Epithelial cell of prostate (primary cell): Measurements from ENCODE around the gene CLDN22.

Experiments
- DNase-seq: peaks from one replicate; pipeline ENCODE4 v3.0.0-alpha.2; 2011; ENCODE audit warnings: low read depth, low spot score
- H3K27ac ChIP-seq: fragments of 450-650 bp; 2 replicates; pipeline ENCODE4 v1.5.1; 2017; ENCODE audit warnings: mild to moderate bottlenecking

Gene CLDN22

GRCh38 chr4:183287309-183287659, 32.8 kb downstream of the CLDN22 start:
- DNase-seq: no peak
- H3K27ac ChIP-seq: no peak overlapping the region

- no peak overlapping the region for H3K27ac ChIP-seq
- DNase-seq: no peak
These were observed 33.3 kb downstream of the CLDN22 start for GRCh38 chr4:183286590-183287308.

DNA sequence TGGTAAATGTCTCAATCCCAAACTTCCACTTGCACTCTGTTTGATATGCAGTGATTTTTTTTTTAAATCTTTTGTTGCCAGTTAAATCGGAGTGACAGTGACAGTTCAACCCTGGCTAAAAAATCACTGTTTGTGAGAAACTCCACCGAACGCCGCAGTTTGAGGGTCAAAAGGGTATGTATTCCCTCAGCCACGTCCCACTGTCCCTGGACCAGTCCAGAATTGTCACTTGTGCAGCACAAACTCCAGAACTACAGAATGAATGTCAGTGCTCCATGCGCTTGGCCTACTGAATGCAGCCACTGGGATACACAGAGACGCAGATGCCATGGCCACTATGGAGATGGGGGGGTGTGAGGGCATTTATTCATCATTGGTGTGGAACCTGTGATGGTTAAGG, 34.2 kb downstream of the CLDN22 start:
- DNase-seq: no peak
- no peak overlapping the region for H3K27ac ChIP-seq

GRCh38 chr4:183284965-183285364, 35.1 kb downstream of the CLDN22 start:
- no peak for DNase-seq
- H3K27ac ChIP-seq: no peak overlapping the region

DNA sequence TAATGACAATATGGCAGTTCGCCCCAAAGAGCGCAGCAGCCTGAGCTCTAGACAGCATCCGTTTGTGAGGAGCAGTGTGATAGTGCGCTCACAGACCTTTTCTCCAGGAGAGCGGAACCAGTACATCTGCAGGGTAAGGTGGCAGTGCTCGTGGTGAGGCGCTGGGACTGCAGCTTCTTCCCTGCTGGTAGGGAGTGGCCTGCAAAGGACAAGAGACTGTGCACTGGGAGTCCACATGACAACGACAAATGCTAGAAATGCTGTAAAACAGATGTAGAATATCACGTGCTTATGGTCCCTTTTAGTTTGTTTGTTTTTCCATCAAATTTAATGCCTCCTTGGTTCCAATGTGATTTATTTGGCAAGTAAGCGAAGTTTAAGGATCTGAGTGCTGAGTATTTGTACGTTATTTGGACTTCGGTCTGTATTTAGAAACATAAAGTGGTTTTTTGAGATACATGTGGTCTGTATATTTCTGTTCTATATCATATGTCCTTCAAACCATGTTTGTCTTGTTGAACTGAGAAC, 35.8 kb downstream of the CLDN22 start:
- H3K27ac ChIP-seq: no peak overlapping the region
- no peak for DNase-seq

GRCh38 chr4:183276106-183276505, 44.0 kb downstream of the CLDN22 start:
- DNase-seq: no peak
- no peak overlapping the region for H3K27ac ChIP-seq

- DNase-seq: no peak
- no peak overlapping the region for H3K27ac ChIP-seq
These were observed 47.7 kb downstream of the CLDN22 start for GRCh38 chr4:183272384-183272783.

DNA sequence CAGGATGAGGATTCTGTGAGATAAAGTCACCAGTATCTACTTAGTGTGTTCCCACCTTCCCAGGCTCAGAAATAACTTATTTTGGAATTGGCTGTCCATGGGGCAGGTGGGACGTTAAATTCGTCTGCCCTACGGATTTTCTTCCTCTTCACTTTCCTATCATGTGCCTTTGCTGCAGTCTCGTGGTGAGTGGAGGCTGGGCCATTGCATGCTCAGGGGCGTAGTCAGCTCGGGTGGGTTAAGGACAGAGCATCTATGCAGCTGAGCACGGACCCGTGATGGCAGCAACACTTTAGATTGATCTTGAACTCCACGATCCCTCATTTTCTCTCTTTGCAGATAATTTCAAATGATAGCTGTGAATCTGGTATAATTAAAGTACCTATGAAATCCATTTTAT, 51.5 kb downstream of the CLDN22 start:
- no peak overlapping the region for H3K27ac ChIP-seq

More for the DNA sequence above, 51.5 kb downstream of the CLDN22 start:
- DNase-seq: no peak
